Measurements from ENCODE around the gene CD1C. TPM values are rescaled to one million over a fixed set of nuclear protein-coding genes. Genes with fewer than 3 reads are reported as not detected.

Gene CD1C
- polyA plus RNA-seq, 3 donors, result 43.4 to 55.4 (median 45.8) TPM

GRCh38 chr1:158327481-158327880, 37.8 kb downstream of the CD1C start:
- peaks cover 5 to 6% of the 10 kb centered on the region in 2 donors for H3K36me3 Mint-ChIP-seq
- intact Hi-C loops (cut with micrococcal nuclease), result no loop called here
- H3K9ac ChIP-seq (ENCODE audit: insufficient read depth, low read length, poor library complexity, severe bottlenecking), result no peak overlapping the region
- peak overlapping the region; percentile 26 for H3K4me2 ChIP-seq (replicated peaks; ENCODE audit: extremely low read depth, low read length, poor library complexity, severe bottlenecking)
- no peaks in the 10 kb centered on the region for H4K20me1 ChIP-seq (ENCODE audit: insufficient read depth, low read length)
- H3K27me3 Mint-ChIP-seq (ENCODE audit: low read depth in 3 of 3), result peaks cover 7 to 10% (median 8%) of the 10 kb centered on the region in 3 donors
- peak in 1 of 3 donors; percentile 9 for DNase-seq
- TF ChIP-seq, protein P1, sequence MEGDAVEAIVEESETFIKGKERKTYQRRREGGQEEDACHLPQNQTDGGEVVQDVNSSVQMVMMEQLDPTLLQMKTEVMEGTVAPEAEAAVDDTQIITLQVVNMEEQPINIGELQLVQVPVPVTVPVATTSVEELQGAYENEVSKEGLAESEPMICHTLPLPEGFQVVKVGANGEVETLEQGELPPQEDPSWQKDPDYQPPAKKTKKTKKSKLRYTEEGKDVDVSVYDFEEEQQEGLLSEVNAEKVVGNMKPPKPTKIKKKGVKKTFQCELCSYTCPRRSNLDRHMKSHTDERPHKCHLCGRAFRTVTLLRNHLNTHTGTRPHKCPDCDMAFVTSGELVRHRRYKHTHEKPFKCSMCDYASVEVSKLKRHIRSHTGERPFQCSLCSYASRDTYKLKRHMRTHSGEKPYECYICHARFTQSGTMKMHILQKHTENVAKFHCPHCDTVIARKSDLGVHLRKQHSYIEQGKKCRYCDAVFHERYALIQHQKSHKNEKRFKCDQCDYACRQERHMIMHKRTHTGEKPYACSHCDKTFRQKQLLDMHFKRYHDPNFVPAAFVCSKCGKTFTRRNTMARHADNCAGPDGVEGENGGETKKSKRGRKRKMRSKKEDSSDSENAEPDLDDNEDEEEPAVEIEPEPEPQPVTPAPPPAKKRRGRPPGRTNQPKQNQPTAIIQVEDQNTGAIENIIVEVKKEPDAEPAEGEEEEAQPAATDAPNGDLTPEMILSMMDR (IDR thresholded peaks at IDR 0.05), result no peak
- peaks cover 54 to 67% of the 10 kb centered on the region in 2 donors for H3K4me1 ChIP-seq (ENCODE audit: control insufficient read depth in 1 of 2, insufficient read depth in 2 of 2, low read length in 2 of 2)
- no peaks in the 10 kb centered on the region for H3K79me2 ChIP-seq (ENCODE audit: insufficient read depth, low read length)
- H3K27ac ChIP-seq (ENCODE audit: low read depth in 1 of 2, low read length in 2 of 2), result peak overlapping the region in 1 of 2 donors; percentile 25
- H3K9me3 Mint-ChIP-seq, result peaks cover 3 to 9% (median 6%) of the 10 kb centered on the region in 7 donors
- H3K27ac Mint-ChIP-seq, result peak overlapping the region in 2 of 7 donors; percentile 14 to 63
- H3K4me3 ChIP-seq (replicated peaks in 1 of 3; ENCODE audit: low read depth in 2 of 3, low read length in 3 of 3), result no peak overlapping the region
- peaks cover 15% of the 10 kb centered on the region for H3K4me1 Mint-ChIP-seq
- peaks cover 0 to 4% of the 10 kb centered on the region in 2 donors for H3K9me3 ChIP-seq (replicated peaks in 1 of 2; ENCODE audit: control insufficient read depth in 1 of 2, insufficient read depth in 1 of 2, low read length in 2 of 2)
- peaks cover 2 to 12% of the 10 kb centered on the region in 2 donors for H3K27me3 ChIP-seq (ENCODE audit: control insufficient read depth in 2 of 2, insufficient read depth in 2 of 2, low read length in 2 of 2)
- no peak overlapping the region for H3K4me3 Mint-ChIP-seq
- H3K36me3 ChIP-seq (replicated peaks in 1 of 2; ENCODE audit: control insufficient read depth in 1 of 2, insufficient read depth in 2 of 2, low read length in 2 of 2), result no peaks in the 10 kb centered on the region
- no peak overlapping the region for H2AFZ ChIP-seq (ENCODE audit: insufficient read depth, low read depth, low read length, poor library complexity, severe bottlenecking)

DNA sequence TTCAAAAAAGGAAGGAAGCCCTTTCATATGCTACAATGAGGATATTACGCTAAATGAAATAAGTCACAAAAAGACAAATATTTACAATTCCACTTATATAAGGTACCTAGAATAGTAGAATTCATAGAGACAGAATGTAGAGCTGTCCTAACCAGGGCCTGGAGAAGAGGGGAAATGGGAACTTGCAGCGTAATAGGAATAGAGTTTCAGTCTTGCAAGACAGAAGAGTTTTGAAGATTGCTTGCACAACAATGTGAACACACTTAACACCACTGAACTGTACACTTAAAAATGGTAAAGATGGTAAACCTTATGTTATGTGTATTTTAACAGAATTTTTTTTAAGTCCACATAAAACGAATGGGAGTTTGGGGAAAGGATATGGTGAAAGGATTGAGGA, 38.7 kb downstream of the CD1C start:
- H3K4me1 Mint-ChIP-seq, result peaks cover 23% of the 10 kb centered on the region
- no peaks in the 10 kb centered on the region for H3K79me2 ChIP-seq (ENCODE audit: insufficient read depth, low read length)
- peak overlapping the region in 1 of 2 donors; percentile 39 for H3K4me3 Mint-ChIP-seq
- H3K9me3 Mint-ChIP-seq, result peaks cover 0 to 9% (median 2%) of the 10 kb centered on the region in 7 donors
- peak; percentile 12 to 53 (median 46) for DNase-seq
- H3K27ac Mint-ChIP-seq, result peak overlapping the region; percentile 8 to 74 (median 60)
- H3K4me1 ChIP-seq (ENCODE audit: control insufficient read depth in 1 of 2, insufficient read depth in 2 of 2, low read length in 2 of 2), result peaks cover 62 to 74% of the 10 kb centered on the region in 2 donors
- no peaks in the 10 kb centered on the region for H4K20me1 ChIP-seq (ENCODE audit: insufficient read depth, low read length)
- TF ChIP-seq, protein P1 (IDR thresholded peaks at IDR 0.05), result no peak
- peak overlapping the region; percentile 26 for H3K4me2 ChIP-seq (replicated peaks; ENCODE audit: extremely low read depth, low read length, poor library complexity, severe bottlenecking)
- peaks cover 0 to 6% (median 0%) of the 10 kb centered on the region in 3 donors for H3K27me3 Mint-ChIP-seq (ENCODE audit: low read depth in 3 of 3)
- peak overlapping the region in 1 of 2 donors; percentile 34 for H3K27ac ChIP-seq (ENCODE audit: low read depth in 1 of 2, low read length in 2 of 2)
- intact Hi-C loops (cut with micrococcal nuclease), result no loop called here
- WGBS (ENCODE audit: insufficient coverage), result no CpG with 5 or more reads among the region's 3 CpGs
- H3K27me3 ChIP-seq (ENCODE audit: control insufficient read depth in 2 of 2, insufficient read depth in 2 of 2, low read length in 2 of 2), result peaks cover 0 to 5% of the 10 kb centered on the region in 2 donors
- peaks cover 0 to under 1% of the 10 kb centered on the region in 2 donors for H3K9me3 ChIP-seq (replicated peaks in 1 of 2; ENCODE audit: control insufficient read depth in 1 of 2, insufficient read depth in 1 of 2, low read length in 2 of 2)
- H3K36me3 Mint-ChIP-seq, result peaks cover 3 to 6% of the 10 kb centered on the region in 2 donors
- H3K9ac ChIP-seq (ENCODE audit: insufficient read depth, low read length, poor library complexity, severe bottlenecking), result no peak overlapping the region
- no peaks in the 10 kb centered on the region for H3K36me3 ChIP-seq (replicated peaks in 1 of 2; ENCODE audit: control insufficient read depth in 1 of 2, insufficient read depth in 2 of 2, low read length in 2 of 2)
- H2AFZ ChIP-seq (ENCODE audit: insufficient read depth, low read depth, low read length, poor library complexity, severe bottlenecking), result no peak overlapping the region
- H3K4me3 ChIP-seq (replicated peaks in 1 of 3; ENCODE audit: low read depth in 2 of 3, low read length in 3 of 3), result peak overlapping the region in 1 of 3 experiments; percentile 3

All from CD14-positive monocyte (primary cell).